Calu3 (cell line): ENCODE results near the gene RAB27B. TPM values are rescaled to one million over a fixed set of nuclear protein-coding genes. Genes with fewer than 3 reads are reported as not detected.

Source experiments
- BruUV-seq: library from RNA; stranded (reverse); fragments of 400-500 nt; replicated peaks from 2 replicates; lab custom pipeline; 2021; lab: Mats Ljungman, UMichigan
- CTCF ChIA-PET: fragments of 300-600 bp; sonication (Branson Sonifier 250); formaldehyde crosslinking; loops from one replicate; lab custom pipeline; 2022; ENCODE audit warnings: antibody characterized with exemption; lab: Charles Lee
- DNase-seq: peaks from one replicate; pipeline ENCODE4 v3.0.0; 2022
- H3K27ac Mint-ChIP-seq: one replicate; pipeline ENCODE4 v1.8.0; 2022; ENCODE audit warnings: mixed read lengths; ENCODE audit not compliant: unreplicated experiment
- H3K27me3 Mint-ChIP-seq: one replicate; pipeline ENCODE4 v1.8.0; 2022; ENCODE audit warnings: mixed read lengths; ENCODE audit not compliant: unreplicated experiment
- H3K36me3 Mint-ChIP-seq: one replicate; pipeline ENCODE4 v1.8.0; 2022; ENCODE audit warnings: mild to moderate bottlenecking, moderate library complexity, mixed read lengths; ENCODE audit not compliant: insufficient read depth, unreplicated experiment
- H3K4me1 Mint-ChIP-seq: one replicate; pipeline ENCODE4 v1.8.0; 2022; ENCODE audit warnings: mild to moderate bottlenecking, low read depth, mixed read lengths; ENCODE audit not compliant: unreplicated experiment
- H3K4me3 Mint-ChIP-seq: one replicate; pipeline ENCODE4 v1.8.0; 2022; ENCODE audit warnings: mild to moderate bottlenecking, low read depth, moderate library complexity, mixed read lengths; ENCODE audit not compliant: unreplicated experiment
- H3K9me3 Mint-ChIP-seq: one replicate; pipeline ENCODE4 v1.8.0; 2022; ENCODE audit warnings: low read depth, mixed read lengths; ENCODE audit not compliant: unreplicated experiment
- CTCF ChIP-seq: fragments of 200-600 bp; IDR thresholded peaks from one replicate; pipeline ENCODE4 v1.8.0; 2022; ENCODE audit warnings: antibody characterized with exemption; ENCODE audit not compliant: unreplicated experiment
- intact Hi-C: fragments of 100-400 bp; cut with micrococcal nuclease; formaldehyde crosslinking; loops from one replicate; pipeline ENCODE4 v1.10.0; 2022; ENCODE audit not compliant: unreplicated experiment
- total RNA-seq: library from RNA; stranded (reverse); gene quantifications from 2 replicates; pipeline ENCODE4 v1.2.3, GENCODE V29; 2022

Gene RAB27B
- total RNA-seq, 1 experiment from 2014 or later = 38.3 TPM

- H3K36me3 Mint-ChIP-seq = no peaks in the 10 kb centered on the region
- no peak overlapping the region for H3K27ac Mint-ChIP-seq
- BruUV-seq = no TSS peak
- no peak overlapping the region for H3K4me3 Mint-ChIP-seq
- CTCF ChIA-PET = interaction anchor here (0.6 kb wide), 1 partner anchor 12 kb away, joined by 3 read pairs; no protein-coding TSS in a partner anchor
- no peak for DNase-seq
- no peaks in the 10 kb centered on the region for H3K9me3 Mint-ChIP-seq
- H3K4me1 Mint-ChIP-seq = no peaks in the 10 kb centered on the region
- intact Hi-C loops = loop anchor here (10.0 kb wide), 1 partner anchor 73 kb away; no protein-coding TSS in a partner anchor
- TF ChIP-seq CTCF = no peak
- H3K27me3 Mint-ChIP-seq = no peaks in the 10 kb centered on the region
These were observed 83.3 kb downstream of the RAB27B start for GRCh38 chr18:54911551-54911950.

DNA sequence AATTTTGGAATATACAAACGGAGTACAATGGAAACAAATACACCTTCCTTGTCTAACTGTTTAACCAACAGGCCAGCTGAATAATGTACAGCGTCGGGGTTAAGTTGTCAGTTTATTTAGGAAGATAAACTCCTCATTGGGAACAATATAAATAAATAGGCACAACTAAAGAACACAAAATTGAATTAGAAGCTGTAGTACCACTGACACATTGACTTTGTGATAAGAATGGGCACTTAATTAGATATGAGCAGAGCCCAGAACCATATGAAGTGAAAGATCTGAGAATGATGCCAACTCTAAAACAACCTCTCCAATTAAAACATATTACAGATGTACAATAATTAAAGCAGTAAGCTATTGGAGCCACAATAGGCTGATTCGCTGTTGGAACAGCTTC, 86.5 kb downstream of the RAB27B start:
- no peak for TF ChIP-seq CTCF
- Mint-ChIP-seq H3K4me3 (no peak overlapping the region), H3K36me3 (no peaks in the 10 kb centered on the region), H3K4me1 (no peaks in the 10 kb centered on the region), H3K27ac (no peak overlapping the region), H3K27me3 (no peaks in the 10 kb centered on the region), H3K9me3 (no peaks in the 10 kb centered on the region)
- DNase-seq = no peak
- BruUV-seq = no TSS peak
- CTCF ChIA-PET = no interaction called here
- intact Hi-C loops = loop anchor here (10.0 kb wide), 1 partner anchor 70 kb away; no protein-coding TSS in a partner anchor

DNA sequence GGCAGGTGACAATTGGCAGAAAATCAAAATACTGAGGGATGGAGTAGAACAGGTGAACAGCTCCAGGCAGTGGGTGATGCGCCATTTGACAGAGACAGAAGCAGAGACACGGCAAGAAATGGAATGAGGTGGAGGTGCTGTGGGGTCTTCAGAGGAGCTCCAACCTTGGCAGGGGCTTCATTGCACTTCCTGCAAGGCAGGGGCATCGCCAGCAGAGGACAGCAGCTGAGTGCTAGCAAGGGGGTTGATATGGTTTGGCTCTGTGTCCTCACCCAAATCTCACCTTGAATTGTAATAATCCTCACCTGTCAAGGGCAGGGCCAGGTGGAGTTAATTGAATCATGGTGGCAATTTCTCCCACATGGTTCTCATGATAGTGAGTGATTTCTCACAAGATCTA, 88.2 kb downstream of the RAB27B start:
- Mint-ChIP-seq H3K4me3 (no peak overlapping the region), H3K9me3 (peaks cover 3% of the 10 kb centered on the region), H3K27me3 (no peaks in the 10 kb centered on the region), H3K36me3 (no peaks in the 10 kb centered on the region), H3K27ac (no peak overlapping the region), H3K4me1 (no peaks in the 10 kb centered on the region)
- intact Hi-C loops = loop anchor here (10.0 kb wide), 1 partner anchor 68 kb away; no protein-coding TSS in a partner anchor
- no peak for DNase-seq
- BruUV-seq = no TSS peak
- TF ChIP-seq CTCF = no peak
- CTCF ChIA-PET = no interaction called here

GRCh38 chr18:54918060-54918459, 89.8 kb downstream of the RAB27B start:
- H3K4me3 Mint-ChIP-seq = no peak overlapping the region
- BruUV-seq = no TSS peak
- H3K27ac Mint-ChIP-seq = no peak overlapping the region
- intact Hi-C loops = loop anchor here (10.0 kb wide), 1 partner anchor 67 kb away; no protein-coding TSS in a partner anchor
- CTCF ChIA-PET = no interaction called here
- H3K27me3 Mint-ChIP-seq = no peaks in the 10 kb centered on the region
- no peaks in the 10 kb centered on the region for H3K4me1 Mint-ChIP-seq
- peaks cover 3% of the 10 kb centered on the region for H3K9me3 Mint-ChIP-seq
- no peaks in the 10 kb centered on the region for H3K36me3 Mint-ChIP-seq
- TF ChIP-seq CTCF = no peak
- no peak for DNase-seq
